DMS 273 (cell line): ENCODE measurements around the gene MMP24.
"Not testable (repeated sequence)": the region's sequence is repeated elsewhere in the genome, so short reads cannot be mapped to it uniquely, and the experiment has no call there.

Experiments used
- DNase-seq: peaks from one replicate; lab custom pipeline; 2025; ENCODE audit not compliant: unreplicated experiment; lab: John Stamatoyannopoulos, UW

MMP24 gene

DNA sequence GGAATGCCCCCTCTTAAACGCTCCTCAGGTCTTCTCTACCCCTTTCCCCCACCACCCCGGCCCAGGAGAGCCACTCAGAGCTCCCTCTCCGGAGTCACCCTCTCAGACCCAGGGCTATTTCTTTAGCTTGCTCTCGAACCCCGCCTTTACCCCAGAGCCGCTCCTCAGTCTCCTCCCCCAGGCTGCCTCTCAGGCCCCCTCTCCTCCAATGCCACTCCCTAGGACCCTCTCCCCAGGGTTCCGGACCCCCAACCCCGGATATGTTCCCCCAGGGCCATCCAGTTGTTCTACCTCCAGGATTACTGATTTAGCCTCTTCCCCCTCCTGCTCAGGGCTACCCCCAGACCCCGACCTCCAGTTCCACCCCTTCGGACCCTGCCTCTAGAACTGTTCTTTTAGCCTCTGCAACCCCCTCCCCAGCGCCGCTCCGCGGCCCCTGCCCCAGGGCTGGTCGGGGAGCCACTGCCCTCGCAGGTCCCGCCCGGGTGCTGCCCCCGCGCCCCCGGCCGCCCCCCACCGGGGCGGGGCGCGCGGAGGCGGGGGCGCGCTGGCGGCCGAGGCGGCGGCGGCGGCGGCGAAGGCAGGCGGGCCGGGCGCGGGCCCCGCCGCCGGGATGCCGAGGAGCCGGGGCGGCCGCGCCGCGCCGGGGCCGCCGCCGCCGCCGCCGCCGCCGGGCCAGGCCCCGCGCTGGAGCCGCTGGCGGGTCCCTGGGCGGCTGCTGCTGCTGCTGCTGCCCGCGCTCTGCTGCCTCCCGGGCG, at the start of gene MMP24:
Gene MMP24, plus strand, starts transcription at position 565 of the 758 bp plus-strand sequence. Its CDS starts 49 bp downstream, at position 614.
- peak; percentile 51 for DNase-seq

DNA sequence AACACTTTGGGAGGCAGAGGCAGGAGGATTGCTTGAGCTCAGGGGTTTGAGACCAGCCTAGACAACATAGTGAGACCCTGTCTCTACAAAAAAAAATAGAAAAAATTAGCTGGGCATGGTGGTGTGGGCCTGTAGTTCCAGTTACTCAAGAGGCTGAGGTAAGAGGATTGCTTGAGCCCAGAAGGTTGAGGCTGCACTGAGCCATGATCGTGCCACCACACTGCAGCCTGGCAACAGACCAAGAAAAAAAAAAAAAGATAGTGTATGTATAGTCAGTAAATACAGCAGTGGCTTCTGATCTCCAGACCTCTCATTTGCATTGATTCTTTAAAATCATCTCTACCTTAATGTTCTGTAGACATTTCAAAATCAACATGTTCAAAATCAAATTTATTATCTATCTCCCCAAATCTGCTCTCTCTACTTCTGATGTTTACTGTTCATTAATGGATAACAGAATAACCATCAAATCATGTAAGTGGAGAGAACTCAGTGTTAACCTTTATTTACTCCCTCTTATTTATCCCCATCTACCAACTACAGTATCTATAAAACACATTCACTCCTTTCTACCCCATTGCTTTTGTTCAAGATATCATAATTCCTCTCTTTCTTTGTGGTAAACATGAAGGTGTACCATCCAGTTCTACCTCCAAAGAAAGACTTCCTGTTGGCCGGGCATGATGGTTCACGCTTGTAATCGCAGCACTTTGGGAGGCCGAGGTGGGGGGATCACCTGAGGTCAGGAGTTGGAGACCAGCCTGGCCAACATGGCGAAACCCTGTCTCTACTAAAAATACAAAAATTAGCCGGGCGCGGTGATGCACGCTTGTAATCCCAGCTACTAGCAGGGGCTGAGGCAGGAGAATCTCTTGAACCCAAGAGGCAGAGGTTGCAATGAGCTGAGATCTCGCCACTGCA, 46.9 kb upstream of the MMP24 start:
- DNase-seq, result no peak

DNA sequence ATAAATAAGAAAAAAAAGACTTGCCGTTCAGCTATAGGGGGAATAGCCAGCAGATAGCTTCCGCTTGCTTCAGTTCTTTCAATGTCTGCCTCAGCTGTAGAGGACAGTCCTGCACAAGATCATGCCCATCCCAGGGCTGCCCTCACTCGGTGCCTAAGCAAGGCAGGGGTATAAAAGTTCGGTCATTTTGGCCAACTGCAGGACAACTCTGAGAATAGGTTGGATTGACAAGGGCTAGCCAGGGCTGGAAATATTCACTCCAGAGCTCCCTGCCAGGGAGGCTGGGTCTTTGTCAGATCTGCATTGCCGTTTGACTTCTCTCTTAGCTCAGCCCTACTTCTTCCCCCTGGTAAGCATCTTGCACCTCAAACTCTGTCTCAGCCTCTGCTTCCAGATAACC, 46.2 kb upstream of the MMP24 start:
- no peak for DNase-seq

DNA sequence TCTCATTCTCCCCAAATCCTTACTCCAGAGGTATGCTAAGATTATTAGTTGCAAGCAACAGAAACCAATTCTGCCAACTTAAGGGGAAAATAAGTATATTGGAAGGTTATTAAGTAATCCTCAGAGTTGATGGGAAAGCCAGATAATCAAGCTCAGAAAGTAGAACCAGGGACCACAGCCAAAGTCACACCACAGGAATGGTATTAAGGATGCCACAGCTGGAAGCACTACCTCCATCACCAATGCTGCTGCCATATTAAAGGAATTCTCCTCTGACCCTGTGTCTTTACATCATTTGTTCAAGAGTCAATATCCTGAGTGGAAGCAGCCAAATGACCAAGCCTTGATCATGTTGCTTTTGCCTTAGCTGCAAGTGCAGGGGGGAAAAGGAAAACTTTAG, 44.8 kb upstream of the MMP24 start:
- no peak for DNase-seq

DNA sequence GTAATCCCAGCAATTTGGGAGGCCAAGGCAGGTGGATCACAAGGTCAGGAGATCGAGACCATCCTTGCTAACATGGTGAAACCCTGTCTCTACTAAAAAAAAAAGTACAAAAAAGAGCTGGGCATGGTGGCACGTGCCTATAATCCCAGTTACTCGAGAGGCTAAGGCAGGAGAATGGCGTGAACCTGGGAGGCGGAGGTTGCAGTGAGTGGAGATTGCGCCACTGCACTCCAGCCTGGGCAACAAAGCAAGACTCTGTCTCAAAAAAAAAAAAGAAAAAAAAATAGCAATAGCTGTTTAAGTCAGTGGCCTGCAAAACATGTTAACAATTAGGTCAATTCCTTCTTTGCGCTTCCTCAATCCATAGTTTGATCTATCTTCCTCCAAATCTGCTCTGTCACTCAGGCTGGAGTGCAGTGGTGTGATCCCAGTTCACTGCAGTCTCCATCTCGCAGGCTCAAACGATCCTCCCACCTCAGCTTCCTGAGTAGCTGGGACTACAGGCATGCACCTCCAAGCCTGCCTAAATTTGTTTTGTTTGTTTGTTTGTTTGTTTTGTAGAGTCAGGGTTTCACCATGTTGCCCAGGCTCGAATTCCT, 39.7 kb upstream of the MMP24 start:
- not testable (repeated sequence) for DNase-seq

DNA sequence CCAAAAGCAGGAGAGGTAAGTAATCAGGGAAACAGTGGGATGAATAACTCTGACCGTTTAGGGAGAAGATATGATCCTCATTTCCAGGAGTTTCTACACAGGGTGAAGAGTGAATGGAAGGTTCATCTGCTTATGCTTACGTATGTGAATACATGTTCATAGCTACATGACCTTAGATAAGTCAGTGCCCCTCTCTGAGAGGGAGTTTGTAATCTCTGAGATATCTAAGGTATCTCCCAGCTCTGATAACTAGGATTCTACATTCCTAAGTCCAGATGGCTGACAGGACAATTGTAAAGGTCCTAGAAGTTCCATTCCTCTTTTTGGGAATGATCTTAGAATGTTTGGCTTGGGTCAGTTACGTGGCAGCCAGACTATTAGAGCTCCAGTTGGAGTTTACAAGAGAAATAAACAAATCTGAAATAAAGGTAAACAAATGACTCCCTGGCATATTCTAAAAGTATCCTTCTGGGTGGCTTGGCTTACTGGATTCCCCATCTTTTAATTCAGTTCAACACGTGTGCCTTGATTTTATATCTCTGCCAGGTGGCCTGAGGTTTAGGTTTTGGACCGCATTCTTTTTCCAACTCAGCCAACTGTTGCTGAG, 38.8 kb upstream of the MMP24 start:
- peak; percentile 38 for DNase-seq

DNA sequence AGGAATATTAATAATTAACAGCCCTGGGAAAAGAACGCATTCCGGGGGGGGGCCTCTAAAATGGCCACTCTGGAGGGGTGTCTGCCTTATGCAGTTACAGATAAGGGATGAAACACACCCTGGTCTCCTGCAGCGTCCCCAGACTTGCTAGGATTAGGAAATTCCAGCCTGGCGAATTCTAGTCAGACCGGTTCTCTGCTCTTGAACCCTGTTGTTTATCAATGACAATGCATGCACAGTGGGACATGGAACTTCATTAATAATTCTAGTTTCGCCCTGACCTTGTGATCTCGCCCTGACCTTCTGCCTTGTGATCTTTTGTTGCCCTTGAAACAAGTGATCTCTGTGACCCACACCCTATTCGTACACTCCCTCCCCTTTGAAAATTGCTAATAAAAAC, 37.3 kb upstream of the MMP24 start:
- not testable (repeated sequence) for DNase-seq

DNA sequence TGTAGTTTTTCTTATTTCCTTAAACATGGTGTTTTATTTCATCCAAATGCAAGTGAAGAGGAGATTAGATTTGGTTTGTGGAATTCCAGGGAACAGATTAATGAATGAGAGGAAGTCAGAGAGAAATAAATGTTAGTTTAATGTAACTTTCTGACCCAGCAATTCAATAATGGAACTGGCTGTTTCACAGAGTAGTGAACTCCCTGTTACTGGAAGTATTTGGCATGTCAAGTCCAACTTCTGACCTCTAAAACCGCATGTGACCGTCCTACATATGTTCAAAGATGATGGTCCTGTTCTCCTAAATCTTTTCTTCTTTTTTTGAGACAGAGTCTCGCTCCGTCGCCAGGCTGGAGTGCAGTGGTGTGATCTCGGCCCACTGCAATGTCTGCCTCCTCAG, 35.9 kb upstream of the MMP24 start:
- no peak for DNase-seq

DNA sequence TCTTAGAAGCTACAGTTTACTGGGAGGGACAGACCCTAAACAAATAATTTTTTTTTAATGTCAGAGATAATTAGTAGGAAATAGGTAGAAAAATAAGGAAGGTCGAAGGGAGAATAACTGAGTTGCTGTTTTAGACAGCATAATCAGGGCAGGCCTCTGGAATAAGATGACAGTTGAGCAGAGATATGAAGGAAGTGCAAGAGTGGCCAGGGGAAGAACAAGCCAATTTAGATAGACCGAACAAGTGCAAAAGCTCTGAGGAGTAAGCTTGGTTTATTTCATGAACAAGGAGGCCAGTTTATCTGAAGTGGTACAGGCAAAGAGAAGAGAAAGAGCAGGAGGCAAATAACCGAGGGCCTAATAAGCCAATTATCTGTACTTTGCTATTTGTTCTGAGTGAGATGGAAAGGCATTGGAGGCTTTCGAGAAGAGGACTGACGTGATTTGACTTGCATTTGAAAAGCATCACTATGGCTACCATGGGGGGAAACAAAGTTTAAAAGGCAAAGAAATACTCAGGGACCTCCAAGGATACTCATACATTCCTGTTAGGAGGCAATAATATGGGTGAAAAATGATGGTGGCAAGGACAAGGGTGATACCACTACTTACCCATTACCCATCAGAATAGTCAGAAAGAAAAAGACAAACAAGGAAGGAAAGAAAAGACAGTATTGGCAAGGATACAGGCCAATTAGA, 34.9 kb upstream of the MMP24 start:
- DNase-seq, result peak; percentile 45

DNA sequence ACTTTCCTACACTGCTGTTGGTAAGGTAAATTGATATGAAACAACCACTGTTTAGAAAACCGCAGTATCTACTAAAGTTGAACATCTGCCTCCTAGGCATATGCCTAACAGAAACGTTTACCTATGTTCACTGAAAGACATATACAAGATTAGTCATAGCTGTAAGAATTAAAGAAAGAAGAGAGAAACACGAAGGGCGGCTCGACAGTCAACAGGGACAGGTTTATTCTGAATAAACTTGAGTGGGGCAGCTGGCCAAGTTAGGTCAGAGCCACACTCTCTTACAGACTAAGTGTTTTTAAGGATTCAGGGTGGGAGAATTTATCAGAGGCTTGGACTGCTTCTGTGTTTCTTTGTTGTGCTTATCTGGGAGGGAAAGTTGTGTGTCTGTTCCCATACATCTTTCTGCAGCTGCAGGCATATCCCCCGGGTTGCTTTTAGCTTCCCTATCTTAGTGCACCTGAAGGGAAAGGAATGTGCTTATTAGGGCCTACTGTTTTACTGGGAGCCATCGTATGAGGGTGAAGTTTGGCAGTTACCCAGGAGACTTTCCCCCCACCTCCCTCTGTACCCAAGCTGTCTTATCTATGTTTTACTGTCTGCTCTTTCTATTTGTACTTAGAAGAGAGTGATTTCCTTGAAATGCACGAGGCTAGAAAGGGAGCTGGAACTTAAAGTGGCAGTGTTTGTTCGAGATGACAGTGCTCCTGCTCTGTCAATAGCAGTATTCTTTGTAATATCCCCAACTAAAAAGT, 34.2 kb upstream of the MMP24 start:
- peak; percentile 70 for DNase-seq

DNA sequence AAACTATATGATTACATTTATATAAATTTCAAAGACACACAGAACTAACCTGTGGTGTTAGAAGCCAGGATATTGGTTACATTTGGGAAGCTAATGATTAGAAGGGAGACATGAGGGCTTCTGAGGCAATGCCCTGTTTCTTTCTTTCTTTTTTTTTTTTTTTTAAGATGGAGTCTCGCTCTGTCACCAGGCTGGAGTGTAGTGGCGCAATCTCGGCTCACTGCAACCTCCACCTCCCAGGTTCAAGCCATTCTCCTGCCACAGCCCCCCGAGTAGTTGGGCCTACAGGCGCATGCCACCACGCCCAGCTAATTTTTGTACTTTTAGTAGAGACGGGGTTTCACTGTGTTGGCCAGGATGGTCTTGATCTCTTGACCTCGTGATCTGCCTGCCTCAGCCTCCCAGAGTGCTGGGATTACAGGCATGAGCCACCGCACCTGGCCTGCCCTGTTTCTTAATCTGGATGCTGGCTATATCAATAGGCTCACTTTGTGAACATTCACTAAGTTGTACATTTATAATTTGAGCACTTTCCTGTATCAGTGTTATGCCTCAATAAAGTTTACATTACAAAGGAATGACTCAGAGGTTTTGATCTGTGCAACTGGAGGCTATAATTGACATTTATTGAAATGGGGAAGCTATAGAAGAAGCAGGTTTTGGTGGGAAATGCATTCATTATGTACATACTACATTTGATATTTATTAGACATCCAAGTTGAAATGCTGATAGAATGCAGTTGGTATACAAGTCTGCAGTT, 33.3 kb upstream of the MMP24 start:
- not testable (repeated sequence) for DNase-seq

DNA sequence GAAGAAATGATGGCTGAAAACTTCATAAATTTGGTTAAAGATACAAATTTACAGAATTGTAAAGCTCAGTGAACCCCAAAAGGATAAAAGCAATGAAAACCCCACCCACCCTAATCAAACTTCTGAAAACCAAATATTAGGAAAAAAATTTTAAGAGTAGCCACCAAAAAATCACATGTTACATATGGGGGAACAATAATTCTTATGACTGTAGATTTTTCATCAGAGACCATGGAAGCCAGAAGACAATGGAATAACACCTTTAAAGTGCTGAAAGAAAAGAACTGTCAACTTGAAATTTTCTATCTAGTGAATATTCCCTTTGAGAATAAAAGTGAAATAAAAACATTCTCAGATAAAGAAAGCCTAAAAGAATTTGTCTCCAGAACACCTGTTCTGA, 30.2 kb upstream of the MMP24 start:
- no peak for DNase-seq

DNA sequence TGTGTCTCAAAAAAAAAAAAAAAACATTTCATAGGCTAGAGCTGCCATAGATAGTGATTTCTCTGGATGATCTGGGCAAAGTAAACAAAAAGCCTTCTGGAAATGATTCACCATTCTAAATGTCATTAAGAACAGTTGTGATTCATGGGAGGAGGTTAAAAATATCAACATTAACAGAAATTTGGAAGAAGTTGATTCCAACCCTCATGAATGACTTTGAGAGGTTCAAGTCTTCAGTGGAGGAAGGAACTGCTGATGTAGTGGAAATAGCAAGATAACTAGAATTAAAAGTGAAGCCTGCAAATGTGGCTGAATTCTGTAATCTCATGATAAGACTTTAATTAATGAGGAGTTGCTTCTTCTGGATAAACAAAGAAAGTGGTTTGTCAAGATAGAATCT, 26.8 kb upstream of the MMP24 start:
- no peak for DNase-seq

DNA sequence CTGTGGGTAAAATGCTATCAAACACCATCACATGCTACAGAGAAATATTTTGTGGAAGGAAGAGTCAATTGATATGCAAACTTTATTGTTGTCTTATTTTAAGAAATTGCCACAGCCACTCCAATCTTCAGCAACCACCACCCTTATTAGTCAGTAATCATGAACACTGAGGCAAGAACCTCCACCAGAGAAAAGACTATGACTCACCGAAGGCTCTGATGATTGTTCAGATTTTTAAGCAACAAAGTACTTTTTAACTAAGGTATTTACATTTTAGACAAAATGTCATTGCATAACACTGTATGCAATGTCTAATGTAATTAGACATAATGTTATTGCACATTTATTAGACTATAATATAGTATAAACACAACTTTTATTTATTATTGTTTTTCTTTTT, 26.2 kb upstream of the MMP24 start:
- DNase-seq, result no peak

DNA sequence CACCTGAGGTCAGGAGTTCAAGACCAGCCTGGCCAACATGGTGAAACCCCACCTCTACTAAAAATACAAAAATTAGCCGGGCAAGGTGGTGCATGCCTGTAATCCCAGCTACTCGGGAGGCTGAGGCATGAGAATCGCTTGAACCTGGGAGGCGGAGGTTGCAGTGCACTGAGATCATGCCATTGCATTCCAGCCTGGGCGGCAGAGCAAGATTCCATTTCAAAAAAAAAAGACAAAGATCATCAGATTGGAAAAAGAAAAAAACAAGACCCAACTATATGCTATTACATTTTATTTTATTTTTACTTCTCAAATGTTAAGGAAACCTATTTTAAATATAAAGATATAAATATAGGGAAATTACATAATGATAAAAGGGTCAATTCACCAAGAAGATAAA, 25.0 kb upstream of the MMP24 start:
- DNase-seq, result not testable (repeated sequence)

DNA sequence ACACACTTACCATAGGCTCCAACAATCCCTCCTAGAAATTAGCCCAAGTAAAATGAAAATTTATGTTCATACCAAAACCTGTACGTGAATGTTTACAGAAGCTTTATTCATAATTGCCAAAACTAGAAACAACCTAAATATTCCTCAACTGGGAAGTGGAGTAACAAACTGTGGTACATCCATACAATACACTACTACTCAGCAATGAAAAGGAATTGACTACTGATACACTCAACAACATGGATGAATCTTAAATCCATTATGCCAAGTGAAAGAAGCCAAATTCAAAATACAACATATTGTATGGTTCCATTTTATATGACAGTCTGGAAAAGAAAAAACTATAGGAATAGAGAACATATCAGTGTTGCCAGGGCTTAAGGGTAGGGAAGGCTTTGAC, 19.7 kb upstream of the MMP24 start:
- no peak for DNase-seq

DNA sequence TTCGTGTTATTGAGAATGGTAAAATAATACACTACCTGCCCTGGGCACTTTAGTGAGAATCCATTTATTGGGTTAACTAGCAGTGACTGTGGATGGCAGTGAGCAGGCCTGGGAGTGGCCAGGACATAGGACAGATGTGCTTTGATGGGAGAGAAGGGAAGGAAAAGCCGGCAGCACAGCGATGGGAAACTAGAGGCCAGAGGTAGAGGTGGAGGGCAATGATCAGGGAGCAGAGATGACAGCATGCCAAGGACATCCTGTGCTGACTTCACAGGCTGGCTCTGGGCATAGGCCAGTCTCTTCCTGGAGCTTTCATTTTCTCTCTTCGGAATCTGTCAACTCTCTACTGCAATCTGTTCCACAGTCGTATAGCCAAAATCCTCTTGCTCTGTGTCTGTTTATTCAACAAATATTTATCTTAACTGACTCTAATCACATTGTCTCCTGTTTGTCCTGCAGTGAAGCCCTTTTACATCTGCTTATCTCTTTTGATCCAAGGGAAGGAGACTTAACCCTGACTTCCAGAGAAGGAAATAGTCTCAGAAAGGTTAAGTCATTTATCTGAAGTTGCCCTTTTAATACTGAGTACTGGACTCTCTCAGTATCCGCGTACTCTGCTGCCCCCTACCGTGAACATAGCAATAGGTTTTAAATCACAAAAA, 18.4 kb upstream of the MMP24 start:
- peak; percentile 89 for DNase-seq

DNA sequence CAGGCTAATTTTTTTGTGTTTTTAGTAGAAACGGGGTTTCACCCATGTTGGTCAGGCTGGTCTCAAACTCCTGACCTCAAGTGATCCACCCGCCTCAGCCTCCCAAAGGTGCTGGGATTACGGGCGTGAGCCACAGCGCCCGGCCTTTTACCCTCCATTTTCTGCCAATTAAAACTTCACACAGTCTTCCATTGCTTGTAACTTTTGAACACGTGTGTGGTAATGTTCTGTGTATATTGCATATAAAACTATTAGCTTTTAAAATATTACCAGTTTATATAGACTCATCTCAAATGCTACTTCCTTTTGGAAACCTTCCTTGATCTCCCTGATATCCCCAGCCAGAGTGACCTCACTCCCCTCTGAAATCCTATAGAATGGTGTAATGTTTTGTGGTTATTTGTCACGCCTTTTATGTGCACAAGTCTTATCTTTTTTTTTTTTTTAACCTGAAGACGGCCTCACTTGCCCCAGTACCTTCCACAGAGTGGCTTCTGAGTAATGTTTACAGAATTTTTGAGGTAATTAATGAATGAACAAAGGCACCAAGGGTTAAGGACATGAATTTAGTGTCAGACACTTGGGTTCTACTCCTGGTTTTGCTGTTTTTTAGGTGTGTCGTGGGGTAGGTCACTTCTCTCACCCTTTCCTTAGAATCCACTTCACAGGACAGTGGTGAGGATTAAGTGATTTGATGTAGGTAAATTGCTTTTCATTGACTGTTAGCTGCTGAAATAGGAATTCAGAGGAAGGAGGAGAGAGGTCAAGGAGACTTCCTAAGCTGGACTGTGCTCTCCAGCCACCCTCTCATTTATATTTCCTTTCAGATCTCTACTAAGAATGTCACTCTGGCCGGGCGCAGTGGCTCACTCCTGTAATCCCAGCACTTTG, 11.2 kb upstream of the MMP24 start:
- DNase-seq, result no peak
